GM23338 (cell line): ENCODE measurements around the gene LTBR. TPM values are rescaled to one million over a fixed set of nuclear protein-coding genes. Genes with fewer than 3 reads are reported as not detected.

ENCODE experiments used
- ATAC-seq: fragments of 200-7000 bp; cut with Tn5 transposase; 3 replicates; pipeline ENCODE4 v1.9.1; 2020
- DNase-seq: peaks from one replicate; pipeline ENCODE4 v3.0.0-alpha.2; 2015; ENCODE audit warnings: low spot score
- H2AFZ ChIP-seq: fragments of 200-600 bp; sonication (generic); 2 replicates; pipeline ENCODE4 v1.8.0; 2016; ENCODE audit warnings: antibody characterized with exemption, mild to moderate bottlenecking, moderate library complexity
- H3F3A ChIP-seq: fragments of 200-600 bp; sonication (generic); replicated peaks from 2 replicates; pipeline ENCODE4 v1.8.0; 2017; ENCODE audit warnings: antibody characterized with exemption, mixed run types, low read depth
- H3K27ac ChIP-seq: fragments of 200-600 bp; sonication (generic); 2 replicates; pipeline ENCODE4 v1.6.1; 2016; ENCODE audit warnings: low read depth
- H3K27me3 ChIP-seq: fragments of 200-600 bp; sonication (generic); 2 replicates; pipeline ENCODE4 v1.8.0; 2016; ENCODE audit warnings: mild to moderate bottlenecking, mixed run types, moderate library complexity; ENCODE audit not compliant: insufficient read depth
- H3K36me3 ChIP-seq: fragments of 200-600 bp; sonication (generic); 2 replicates; pipeline ENCODE4 v1.8.0; 2016; ENCODE audit warnings: mild to moderate bottlenecking; ENCODE audit not compliant: insufficient read depth
- H3K4me1 ChIP-seq: fragments of 200-600 bp; sonication (generic); 2 replicates; pipeline ENCODE4 v1.8.0; 2016; ENCODE audit warnings: mild to moderate bottlenecking, moderate library complexity; ENCODE audit not compliant: insufficient read depth
- H3K4me2 ChIP-seq: fragments of 200-600 bp; sonication (generic); 2 replicates; pipeline ENCODE4 v1.7.1; 2017; ENCODE audit warnings: mixed run types
- H3K4me3 ChIP-seq: fragments of 200-600 bp; sonication (generic); 2 replicates; pipeline ENCODE4 v1.6.1; 2016; ENCODE audit warnings: mixed run types
- H3K79me2 ChIP-seq: fragments of 200-600 bp; sonication (generic); replicated peaks from 2 replicates; pipeline ENCODE4 v1.8.0; 2017; ENCODE audit warnings: mild to moderate bottlenecking; ENCODE audit not compliant: insufficient read depth
- H3K9me2 ChIP-seq: fragments of 200-600 bp; sonication (generic); 2 replicates; pipeline ENCODE4 v1.8.0; 2017; ENCODE audit not compliant: insufficient read depth
- H4K20me1 ChIP-seq: fragments of 200-600 bp; sonication (generic); replicated peaks from 2 replicates; pipeline ENCODE4 v1.8.0; 2017; ENCODE audit warnings: mild to moderate bottlenecking; ENCODE audit not compliant: insufficient read depth
- H3K27ac Mint-ChIP-seq: 2 replicates; pipeline ENCODE4 v1.8.0; 2020; ENCODE audit warnings: inconsistent platforms, mild to moderate bottlenecking, moderate library complexity, mixed read lengths
- H3K27me3 Mint-ChIP-seq: 3 replicates; pipeline ENCODE4 v1.8.0; 2022; ENCODE audit warnings: low read depth, mild to moderate bottlenecking, moderate library complexity, mixed read lengths, inconsistent platforms; ENCODE audit not compliant: insufficient read depth, poor library complexity
- H3K36me3 Mint-ChIP-seq: 3 replicates; pipeline ENCODE4 v1.8.0; 2021; ENCODE audit warnings: low read depth, mild to moderate bottlenecking, inconsistent platforms, moderate library complexity, mixed read lengths
- H3K4me1 Mint-ChIP-seq: 3 replicates; pipeline ENCODE4 v1.8.0; 2020; ENCODE audit warnings: mild to moderate bottlenecking, inconsistent platforms, mixed read lengths
- H3K4me3 Mint-ChIP-seq: 3 replicates; pipeline ENCODE4 v1.8.0; 2021; ENCODE audit warnings: moderate library complexity, mild to moderate bottlenecking, inconsistent platforms, mixed read lengths
- H3K9me3 Mint-ChIP-seq: 3 replicates; pipeline ENCODE4 v1.8.0; 2020; ENCODE audit warnings: moderate library complexity, mild to moderate bottlenecking, inconsistent platforms, mixed read lengths
- CREB1 ChIP-seq: fragments of 250-450 bp; sonication (Bioruptor Pico); IDR thresholded peaks from 2 replicates; pipeline ENCODE4 v1.5.0; 2020; ENCODE audit warnings: low read depth, mild to moderate bottlenecking, moderate library complexity
- EZH2 ChIP-seq: fragments of 200-600 bp; sonication (generic); IDR thresholded peaks from one replicate; pipeline ENCODE4 v1.8.0; 2017; ENCODE audit warnings: antibody characterized with exemption, mild to moderate bottlenecking, low read depth; ENCODE audit not compliant: unreplicated experiment
- EZH2phosphoT487 ChIP-seq: fragments of 200-600 bp; sonication (generic); IDR thresholded peaks from one replicate; pipeline ENCODE4 v1.8.1; 2018; ENCODE audit warnings: antibody characterized with exemption; ENCODE audit not compliant: unreplicated experiment
- NANOG ChIP-seq: IDR thresholded peaks from 2 replicates; pipeline ENCODE4 v1.6.1; 2016; ENCODE audit warnings: antibody characterized with exemption, borderline replicate concordance
- POLR2AphosphoS5 ChIP-seq: IDR thresholded peaks from 2 replicates; pipeline ENCODE4 v1.6.1; 2016; ENCODE audit warnings: antibody characterized with exemption, low read depth
- STAT1 ChIP-seq: IDR thresholded peaks from one replicate; pipeline ENCODE4 v1.6.1; 2016; ENCODE audit warnings: antibody characterized with exemption; ENCODE audit not compliant: unreplicated experiment
- ZNF114 ChIP-seq: fragments of 250-450 bp; sonication (Bioruptor Pico); IDR thresholded peaks from 2 replicates; pipeline ENCODE4 v1.5.0; 2020; ENCODE audit warnings: mild to moderate bottlenecking, moderate library complexity
- ZNF331 ChIP-seq: fragments of 250-450 bp; sonication (Bioruptor Pico); IDR thresholded peaks from 2 replicates; pipeline ENCODE4 v1.5.0; 2020; ENCODE audit warnings: low read depth, mild to moderate bottlenecking, moderate library complexity
- polyA plus RNA-seq: library from polyadenylated mRNA; unstranded; fragments of >200 nt; fragmentation: Nextera tagmentation; extraction: Ambion mirVana; gene quantifications from 2 replicates; pipeline ENCODE4 v1.2.1, GENCODE V29; 2016
- total RNA-seq: library from RNA; depleted of rRNA; stranded (reverse); fragments of >200 nt; shearing (Covaris generic); gene quantifications from 2 replicates; pipeline ENCODE4 v1.2.3, GENCODE V29; 2014
- TF ChIP-seq, protein P1 (sequence below), 2 experiments: fragments of 200-600 bp in 1 of 2; sonication (generic) in 1 of 2; conservative IDR thresholded peaks; 2 replicates each; pipeline versions ENCODE4 v1.5.1 to v1.6.1; 2016 to 2017; ENCODE audit warnings: antibody characterized with exemption in 2 of 2, low read depth in 2 of 2, mild to moderate bottlenecking in 2 of 2, moderate library complexity in 1 of 2
- TF ChIP-seq, protein P2 (sequence below): IDR thresholded peaks from one replicate; pipeline ENCODE4 v1.6.1; 2018; ENCODE audit warnings: antibody characterized with exemption; ENCODE audit not compliant: unreplicated experiment
- TF ChIP-seq, protein P3 (sequence below): IDR thresholded peaks from 2 replicates; pipeline ENCODE4 v1.6.1; 2016; ENCODE audit warnings: antibody characterized with exemption

Gene LTBR
- total and polyA plus RNA-seq, 2 experiments from 2014 or later, result 6.1 to 6.8 TPM

DNA sequence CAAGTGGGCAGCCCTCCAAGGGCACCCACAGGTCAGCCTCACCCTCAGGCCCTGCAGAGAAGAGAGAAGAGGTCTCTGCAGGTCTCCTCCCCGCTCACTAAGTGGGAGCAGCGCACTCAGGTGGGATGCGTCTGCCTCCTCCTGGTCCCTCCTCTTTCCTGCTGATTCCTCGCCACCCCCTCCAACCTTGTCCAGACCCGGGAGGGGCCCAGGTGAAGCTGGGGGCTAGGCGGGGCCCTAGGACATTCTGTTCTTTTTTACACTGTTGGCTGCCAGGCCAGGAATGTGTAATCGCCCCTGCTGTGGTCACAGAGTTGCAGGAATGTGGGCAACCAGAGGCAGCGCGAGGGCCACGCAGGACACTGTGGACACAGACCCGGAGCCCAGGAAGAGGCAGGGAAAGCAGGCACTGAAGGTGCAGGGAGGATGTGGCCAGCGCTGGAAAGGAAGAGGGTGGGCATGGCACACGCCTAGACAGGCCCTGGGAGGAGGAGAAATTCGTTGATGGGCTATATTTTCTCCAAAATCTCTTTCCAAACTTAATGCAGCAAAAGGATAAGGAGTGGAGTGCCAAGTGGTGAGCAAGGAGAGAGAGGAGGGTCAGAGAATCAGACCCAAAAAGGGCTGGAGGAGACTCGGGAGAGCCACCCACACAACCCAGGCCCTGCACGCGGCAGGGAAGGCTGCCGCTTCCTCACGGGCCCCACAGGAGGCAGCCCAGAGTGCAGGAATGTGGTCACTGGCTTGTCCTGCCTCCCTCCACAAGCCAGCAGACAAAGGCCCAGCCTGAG is 7.7 kb upstream of the LTBR start:
- Histone ChIP-seq H3F3A (peaks cover 18% of the 10 kb centered on the region), H3K4me2 (peak overlapping the region; percentile 92), H3K4me1 (peaks cover 55% of the 10 kb centered on the region), H3K27me3 (no peaks in the 10 kb centered on the region), H3K27ac (peak overlapping the region; percentile 98), H3K36me3 (no peaks in the 10 kb centered on the region), H3K4me3 (peak overlapping the region; percentile 67), H3K9me2 (no peaks in the 10 kb centered on the region), H3K79me2 (peaks cover 37% of the 10 kb centered on the region), H2AFZ (no peak overlapping the region), H4K20me1 (no peaks in the 10 kb centered on the region)
- H3K27me3 Mint-ChIP-seq, result peaks cover 23% of the 10 kb centered on the region
- peak overlapping the region; percentile 98 for H3K27ac Mint-ChIP-seq
- ATAC-seq, result peak; percentile 67
- H3K4me1 Mint-ChIP-seq, result peaks cover 70% of the 10 kb centered on the region
- no peaks in the 10 kb centered on the region for H3K9me3 Mint-ChIP-seq
- TF ChIP-seq CREB1 (CRISPR knock-in tag) (peak; percentile 38; the same call in 1 of the 2 replicates), POLR2AphosphoS5 (peak; percentile 13; the same call in 1 of the 2 replicates), NANOG (no peak), STAT1 (no peak)
- TF ChIP-seq, protein P1, sequence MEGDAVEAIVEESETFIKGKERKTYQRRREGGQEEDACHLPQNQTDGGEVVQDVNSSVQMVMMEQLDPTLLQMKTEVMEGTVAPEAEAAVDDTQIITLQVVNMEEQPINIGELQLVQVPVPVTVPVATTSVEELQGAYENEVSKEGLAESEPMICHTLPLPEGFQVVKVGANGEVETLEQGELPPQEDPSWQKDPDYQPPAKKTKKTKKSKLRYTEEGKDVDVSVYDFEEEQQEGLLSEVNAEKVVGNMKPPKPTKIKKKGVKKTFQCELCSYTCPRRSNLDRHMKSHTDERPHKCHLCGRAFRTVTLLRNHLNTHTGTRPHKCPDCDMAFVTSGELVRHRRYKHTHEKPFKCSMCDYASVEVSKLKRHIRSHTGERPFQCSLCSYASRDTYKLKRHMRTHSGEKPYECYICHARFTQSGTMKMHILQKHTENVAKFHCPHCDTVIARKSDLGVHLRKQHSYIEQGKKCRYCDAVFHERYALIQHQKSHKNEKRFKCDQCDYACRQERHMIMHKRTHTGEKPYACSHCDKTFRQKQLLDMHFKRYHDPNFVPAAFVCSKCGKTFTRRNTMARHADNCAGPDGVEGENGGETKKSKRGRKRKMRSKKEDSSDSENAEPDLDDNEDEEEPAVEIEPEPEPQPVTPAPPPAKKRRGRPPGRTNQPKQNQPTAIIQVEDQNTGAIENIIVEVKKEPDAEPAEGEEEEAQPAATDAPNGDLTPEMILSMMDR (conservative IDR thresholded peaks at IDR 0.05; ENCODE audit: low read depth in 2 of 2), result peak; percentile 44 to 54; a peak in 3 of 4 replicates
- peak; percentile 88 for DNase-seq
- peak overlapping the region; percentile 97 for H3K4me3 Mint-ChIP-seq
- H3K36me3 Mint-ChIP-seq, result peaks cover 11% of the 10 kb centered on the region; the same call in 2 of the 3 replicates

DNA sequence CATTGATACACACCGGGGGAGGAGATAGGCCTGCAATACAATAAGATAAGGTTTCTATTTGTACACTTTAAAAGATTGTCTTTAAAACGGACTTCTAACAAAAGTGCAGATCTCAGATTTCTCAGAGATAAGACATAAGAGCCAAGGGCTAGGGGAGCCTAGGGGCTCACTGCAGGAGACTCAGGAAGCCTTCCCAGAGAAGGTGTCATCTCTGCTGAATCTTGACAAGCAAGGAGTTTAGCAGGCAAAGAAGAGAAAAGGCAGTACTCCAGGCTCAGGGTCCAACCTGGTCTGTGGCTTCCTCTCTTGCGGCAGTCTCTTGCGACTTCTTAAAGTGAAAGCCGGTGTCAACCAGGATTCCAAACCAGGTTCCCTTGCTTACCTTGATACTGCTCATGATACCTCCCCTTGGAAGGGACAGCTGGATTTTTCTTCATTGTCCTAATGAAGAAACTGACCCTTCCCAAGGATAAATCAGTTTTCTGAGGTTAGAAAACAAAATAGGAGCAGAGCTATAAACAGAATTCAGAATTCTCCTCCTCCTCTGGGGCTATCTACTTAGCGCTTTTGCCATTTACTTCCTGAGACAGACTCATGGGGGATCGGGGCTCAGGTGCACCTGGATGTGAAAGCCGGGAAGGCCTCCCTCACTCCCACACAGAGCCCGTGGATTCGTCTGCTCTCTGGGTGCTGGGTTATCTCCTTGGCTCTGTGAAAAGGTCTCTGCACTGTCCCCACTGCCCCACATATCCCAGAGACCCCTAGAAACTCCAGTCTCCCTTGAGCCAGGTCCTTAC is 6.9 kb upstream of the LTBR start:
- peaks cover 54% of the 10 kb centered on the region for H3K4me1 ChIP-seq
- H3K4me1 Mint-ChIP-seq, result peaks cover 70% of the 10 kb centered on the region

More for the DNA sequence above, 6.9 kb upstream of the LTBR start:
- no peak overlapping the region for H2AFZ ChIP-seq
- peak overlapping the region; percentile 92 for H3K4me2 ChIP-seq
- Mint-ChIP-seq H3K27me3 (peaks cover 24% of the 10 kb centered on the region), H3K36me3 (peaks cover 10% of the 10 kb centered on the region; the same call in 2 of the 3 replicates), H3K4me3 (peak overlapping the region; percentile 97), H3K9me3 (no peaks in the 10 kb centered on the region), H3K27ac (peak overlapping the region; percentile 98)
- no peaks in the 10 kb centered on the region for H3K36me3 ChIP-seq
- no peaks in the 10 kb centered on the region for H3K9me2 ChIP-seq
- TF ChIP-seq EZH2, result no peak
- TF ChIP-seq, protein P2, sequence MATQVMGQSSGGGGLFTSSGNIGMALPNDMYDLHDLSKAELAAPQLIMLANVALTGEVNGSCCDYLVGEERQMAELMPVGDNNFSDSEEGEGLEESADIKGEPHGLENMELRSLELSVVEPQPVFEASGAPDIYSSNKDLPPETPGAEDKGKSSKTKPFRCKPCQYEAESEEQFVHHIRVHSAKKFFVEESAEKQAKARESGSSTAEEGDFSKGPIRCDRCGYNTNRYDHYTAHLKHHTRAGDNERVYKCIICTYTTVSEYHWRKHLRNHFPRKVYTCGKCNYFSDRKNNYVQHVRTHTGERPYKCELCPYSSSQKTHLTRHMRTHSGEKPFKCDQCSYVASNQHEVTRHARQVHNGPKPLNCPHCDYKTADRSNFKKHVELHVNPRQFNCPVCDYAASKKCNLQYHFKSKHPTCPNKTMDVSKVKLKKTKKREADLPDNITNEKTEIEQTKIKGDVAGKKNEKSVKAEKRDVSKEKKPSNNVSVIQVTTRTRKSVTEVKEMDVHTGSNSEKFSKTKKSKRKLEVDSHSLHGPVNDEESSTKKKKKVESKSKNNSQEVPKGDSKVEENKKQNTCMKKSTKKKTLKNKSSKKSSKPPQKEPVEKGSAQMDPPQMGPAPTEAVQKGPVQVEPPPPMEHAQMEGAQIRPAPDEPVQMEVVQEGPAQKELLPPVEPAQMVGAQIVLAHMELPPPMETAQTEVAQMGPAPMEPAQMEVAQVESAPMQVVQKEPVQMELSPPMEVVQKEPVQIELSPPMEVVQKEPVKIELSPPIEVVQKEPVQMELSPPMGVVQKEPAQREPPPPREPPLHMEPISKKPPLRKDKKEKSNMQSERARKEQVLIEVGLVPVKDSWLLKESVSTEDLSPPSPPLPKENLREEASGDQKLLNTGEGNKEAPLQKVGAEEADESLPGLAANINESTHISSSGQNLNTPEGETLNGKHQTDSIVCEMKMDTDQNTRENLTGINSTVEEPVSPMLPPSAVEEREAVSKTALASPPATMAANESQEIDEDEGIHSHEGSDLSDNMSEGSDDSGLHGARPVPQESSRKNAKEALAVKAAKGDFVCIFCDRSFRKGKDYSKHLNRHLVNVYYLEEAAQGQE, result no peak
- no peak for TF ChIP-seq ZNF331 (CRISPR knock-in tag)
- TF ChIP-seq EZH2phosphoT487, result no peak
- TF ChIP-seq, protein P3, sequence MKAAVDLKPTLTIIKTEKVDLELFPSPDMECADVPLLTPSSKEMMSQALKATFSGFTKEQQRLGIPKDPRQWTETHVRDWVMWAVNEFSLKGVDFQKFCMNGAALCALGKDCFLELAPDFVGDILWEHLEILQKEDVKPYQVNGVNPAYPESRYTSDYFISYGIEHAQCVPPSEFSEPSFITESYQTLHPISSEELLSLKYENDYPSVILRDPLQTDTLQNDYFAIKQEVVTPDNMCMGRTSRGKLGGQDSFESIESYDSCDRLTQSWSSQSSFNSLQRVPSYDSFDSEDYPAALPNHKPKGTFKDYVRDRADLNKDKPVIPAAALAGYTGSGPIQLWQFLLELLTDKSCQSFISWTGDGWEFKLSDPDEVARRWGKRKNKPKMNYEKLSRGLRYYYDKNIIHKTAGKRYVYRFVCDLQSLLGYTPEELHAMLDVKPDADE, result no peak
- TF ChIP-seq, protein P1 (conservative IDR thresholded peaks at IDR 0.05; ENCODE audit: low read depth in 2 of 2), result no peak
- TF ChIP-seq POLR2AphosphoS5, result no peak
- no peak for TF ChIP-seq ZNF114 (CRISPR knock-in tag)
- no peaks in the 10 kb centered on the region; the same call in 1 of the 2 replicates for H3K27me3 ChIP-seq
- ATAC-seq (no peak), DNase-seq (no peak)
- no peaks in the 10 kb centered on the region for H4K20me1 ChIP-seq
- H3K79me2 ChIP-seq, result peaks cover 31% of the 10 kb centered on the region
- H3K4me3 ChIP-seq, result peak overlapping the region; percentile 67; the same call in 1 of the 2 replicates
- H3F3A ChIP-seq, result peaks cover 14% of the 10 kb centered on the region
- H3K27ac ChIP-seq, result peak overlapping the region; percentile 98
